Measurements from ENCODE around the gene ASCC2. TPM values are rescaled to one million over a fixed set of nuclear protein-coding genes. Genes with fewer than 3 reads are reported as not detected.
"Not testable (repeated sequence)": the region's sequence is repeated elsewhere in the genome, so short reads cannot be mapped to it uniquely, and the experiment has no call there.

Gene ASCC2, protein sequence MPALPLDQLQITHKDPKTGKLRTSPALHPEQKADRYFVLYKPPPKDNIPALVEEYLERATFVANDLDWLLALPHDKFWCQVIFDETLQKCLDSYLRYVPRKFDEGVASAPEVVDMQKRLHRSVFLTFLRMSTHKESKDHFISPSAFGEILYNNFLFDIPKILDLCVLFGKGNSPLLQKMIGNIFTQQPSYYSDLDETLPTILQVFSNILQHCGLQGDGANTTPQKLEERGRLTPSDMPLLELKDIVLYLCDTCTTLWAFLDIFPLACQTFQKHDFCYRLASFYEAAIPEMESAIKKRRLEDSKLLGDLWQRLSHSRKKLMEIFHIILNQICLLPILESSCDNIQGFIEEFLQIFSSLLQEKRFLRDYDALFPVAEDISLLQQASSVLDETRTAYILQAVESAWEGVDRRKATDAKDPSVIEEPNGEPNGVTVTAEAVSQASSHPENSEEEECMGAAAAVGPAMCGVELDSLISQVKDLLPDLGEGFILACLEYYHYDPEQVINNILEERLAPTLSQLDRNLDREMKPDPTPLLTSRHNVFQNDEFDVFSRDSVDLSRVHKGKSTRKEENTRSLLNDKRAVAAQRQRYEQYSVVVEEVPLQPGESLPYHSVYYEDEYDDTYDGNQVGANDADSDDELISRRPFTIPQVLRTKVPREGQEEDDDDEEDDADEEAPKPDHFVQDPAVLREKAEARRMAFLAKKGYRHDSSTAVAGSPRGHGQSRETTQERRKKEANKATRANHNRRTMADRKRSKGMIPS
- total RNA-seq (2014; rRNA removed; shearing (Covaris generic)) = 14.8 and 28.7 TPM in 2 replicates

DNA sequence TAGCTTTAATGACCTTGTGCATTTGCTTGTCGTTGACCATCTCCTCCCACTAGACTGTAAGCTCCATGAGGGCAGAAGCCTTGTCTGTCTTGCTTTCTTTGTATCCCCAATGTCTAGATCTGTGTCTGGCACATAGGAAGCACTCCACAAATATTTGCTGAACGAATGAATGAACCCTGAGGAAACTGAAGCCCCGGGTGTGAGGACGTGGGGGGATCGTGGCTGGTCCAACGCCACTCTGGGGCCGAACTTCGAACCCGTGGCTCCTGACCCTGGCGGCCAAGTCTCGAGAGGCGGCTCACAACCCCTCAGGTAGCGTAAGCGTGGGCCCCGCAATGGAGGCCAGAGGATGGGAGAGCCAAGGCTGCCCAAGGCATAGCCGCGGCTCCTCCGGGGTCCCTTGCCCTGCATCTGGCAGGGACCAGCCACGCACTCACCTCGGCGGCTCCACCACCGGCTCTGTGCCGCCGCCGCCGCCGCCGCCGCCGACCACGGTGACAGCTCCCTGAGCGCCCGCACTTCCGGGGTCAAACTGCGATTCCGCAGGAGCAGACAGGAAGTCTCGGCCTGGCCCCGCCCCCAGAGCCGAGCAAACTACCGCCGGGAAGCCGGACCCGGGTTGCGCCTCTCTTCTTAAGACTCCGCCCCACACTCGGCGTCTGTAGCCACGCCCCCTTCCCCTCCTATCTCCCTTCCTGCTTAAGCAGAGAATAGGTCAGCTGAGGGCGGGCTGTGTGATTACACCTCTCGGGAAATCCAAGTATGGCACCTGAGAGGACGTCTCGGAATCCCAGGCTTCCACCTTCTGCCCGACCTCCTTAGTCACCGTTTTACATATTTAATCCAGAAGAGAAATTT lies at the start of gene ASCC2:
TSS of gene ASCC2 (minus strand) at position 534 of the 858 bp plus-strand sequence. CDS start 5,949 bp downstream, outside the sequence.
- DNase-seq (ENCODE audit: low read depth) = peak; percentile 95

DNA sequence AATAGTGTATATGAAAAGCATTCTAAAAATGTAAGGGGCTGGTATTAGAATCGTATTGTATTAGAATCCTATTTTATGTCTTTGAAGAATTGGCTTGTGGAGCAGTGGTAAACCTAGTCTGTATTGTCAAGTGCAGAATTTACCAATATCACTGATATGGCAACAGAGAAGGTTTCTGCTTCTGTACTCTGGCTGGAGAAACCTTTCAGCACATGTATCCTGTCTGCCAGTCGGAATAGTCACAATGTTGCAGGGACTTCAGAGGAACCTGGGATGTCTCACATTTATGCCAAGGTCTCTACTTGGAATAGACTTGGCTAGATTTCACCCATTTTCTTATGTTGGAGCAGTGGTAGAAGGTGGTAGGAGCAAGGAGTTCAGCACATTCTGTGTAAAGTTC lies 49.3 kb upstream of the ASCC2 start:
- DNase-seq (ENCODE audit: low read depth) = no peak

DNA sequence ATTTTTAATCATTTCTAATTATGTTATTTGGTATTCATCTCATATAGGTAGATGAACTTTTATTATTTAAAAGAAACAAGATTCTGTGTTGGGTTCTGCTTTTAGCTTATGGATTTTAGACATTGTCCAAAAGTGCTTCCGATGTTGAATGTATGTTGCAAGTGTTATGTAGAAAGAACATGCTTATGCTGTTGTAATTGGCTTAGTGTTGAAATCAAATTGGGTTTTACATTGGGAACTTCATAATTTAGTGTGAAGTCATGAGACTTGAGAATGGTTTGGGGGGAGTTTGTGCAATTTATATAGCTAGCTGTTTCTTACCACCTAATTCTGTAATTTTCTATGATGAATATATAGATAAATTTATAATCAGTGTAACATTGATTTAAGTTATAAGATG lies 48.5 kb upstream of the ASCC2 start:
- no peak for DNase-seq (ENCODE audit: low read depth)

DNA sequence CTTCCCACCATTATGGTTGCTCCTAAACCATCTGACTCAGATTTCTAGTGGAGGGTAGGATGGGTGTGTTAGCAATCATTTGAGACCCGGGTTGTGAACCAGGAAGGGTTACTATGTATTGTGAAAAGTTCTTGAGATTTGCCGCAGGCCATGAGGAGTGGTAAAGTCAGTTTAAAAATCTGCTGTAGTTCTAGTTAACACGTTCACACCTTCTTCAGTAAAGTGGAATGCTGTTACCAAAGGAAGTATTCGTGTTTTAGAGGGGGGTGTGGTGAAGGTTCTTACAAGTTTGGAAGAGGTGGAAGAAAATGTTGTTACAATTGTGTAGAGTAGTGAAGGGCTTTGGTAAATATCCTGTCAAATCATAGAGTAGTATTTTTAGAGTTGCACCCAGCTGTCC lies 47.5 kb upstream of the ASCC2 start:
- no peak for DNase-seq (ENCODE audit: low read depth)

DNA sequence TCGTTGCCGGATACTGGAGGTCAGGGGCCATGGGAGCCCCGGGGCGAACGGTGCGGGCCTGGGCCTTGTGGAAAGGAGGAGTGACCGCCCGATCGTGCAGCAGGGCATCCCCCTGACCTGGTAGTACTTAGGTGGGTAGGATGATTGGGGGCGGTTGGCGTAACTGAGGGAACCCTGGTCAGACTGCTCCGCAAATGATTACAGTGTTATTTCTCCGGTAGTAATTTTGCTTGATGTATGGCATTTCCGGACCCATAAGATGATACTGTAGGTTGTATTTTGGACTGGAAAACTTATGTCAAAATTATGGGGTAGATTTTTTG lies 45.7 kb upstream of the ASCC2 start:
- no peak for DNase-seq (ENCODE audit: low read depth)

DNA sequence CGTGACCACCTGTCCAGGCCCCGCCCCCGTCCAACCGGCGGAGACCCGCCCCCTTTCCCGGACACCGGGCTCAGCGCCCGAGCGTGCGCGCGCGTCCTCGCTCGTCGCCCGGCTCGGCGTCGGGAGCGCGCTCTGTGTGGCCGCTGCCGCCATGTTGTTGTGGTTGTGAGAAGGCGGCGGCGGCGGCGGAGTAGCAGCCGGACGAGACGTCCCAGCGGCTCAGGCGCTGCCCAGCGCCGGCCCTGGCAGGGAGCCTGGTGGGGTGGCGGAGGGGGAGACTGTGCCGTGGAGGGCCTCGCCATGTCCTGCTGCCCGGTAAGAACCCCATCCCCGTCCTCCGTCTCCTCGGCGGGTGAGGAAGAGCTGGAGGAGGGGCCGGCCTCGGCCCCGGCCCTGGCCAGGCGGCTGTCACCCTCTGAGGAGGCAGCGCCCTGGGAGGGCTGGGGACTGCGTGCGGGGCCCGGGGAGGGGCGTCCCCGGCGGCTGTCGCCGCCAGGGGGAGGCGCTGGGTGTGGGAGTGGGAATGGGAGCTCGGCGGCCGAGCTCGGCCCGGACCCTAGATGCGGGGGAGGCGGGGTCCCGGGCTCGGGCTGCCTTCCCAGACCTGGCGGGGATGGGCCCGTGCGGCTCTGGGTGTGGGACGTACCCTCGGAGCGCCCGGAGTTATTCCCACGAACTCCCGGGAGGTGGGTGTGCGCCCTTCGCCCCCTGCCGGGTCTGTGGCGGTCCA lies 45.1 kb upstream of the ASCC2 start, which contains the start of gene MTMR3:
TSS of gene MTMR3 (plus strand) at position 130 of the 730 bp plus-strand sequence. CDS start 87,886 bp downstream, outside the sequence.
- peak; percentile 77 for DNase-seq (ENCODE audit: low read depth)

DNA sequence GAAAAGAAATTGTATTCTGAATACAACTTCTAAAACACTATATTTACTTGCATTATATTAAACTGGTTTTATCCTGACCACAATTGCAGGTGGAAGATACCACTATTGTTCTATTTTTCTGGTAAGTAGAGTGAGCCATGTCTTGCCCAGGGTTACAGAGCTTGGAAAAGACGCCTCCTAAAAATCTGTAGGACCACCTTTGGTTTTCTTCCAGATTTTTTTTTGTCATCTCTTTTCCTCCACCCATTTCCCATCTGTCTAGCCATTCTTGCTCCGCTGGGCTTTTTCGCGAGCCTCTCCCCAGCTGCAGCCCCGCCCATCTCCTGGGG lies 44.6 kb upstream of the ASCC2 start:
- DNase-seq (ENCODE audit: low read depth) = no peak

DNA sequence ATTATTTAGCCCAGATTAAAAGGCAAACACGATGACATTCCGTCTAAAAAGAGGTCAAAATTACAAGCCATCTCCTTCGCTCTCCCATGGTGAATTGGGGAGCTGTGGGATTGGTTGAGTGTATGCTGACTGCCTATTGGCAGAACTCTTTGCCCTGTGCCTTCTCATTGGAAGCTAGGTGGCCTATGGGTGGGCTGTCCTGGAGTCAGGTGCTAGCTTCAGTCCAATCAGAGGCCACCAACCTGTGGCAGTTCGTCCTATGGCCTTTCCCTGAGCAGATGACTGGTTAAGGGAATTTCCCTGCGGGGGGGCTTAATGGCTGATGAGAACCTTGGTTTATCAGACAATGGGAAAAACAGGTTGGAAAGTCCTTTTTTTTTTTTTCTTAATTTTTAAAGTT lies 41.7 kb upstream of the ASCC2 start:
- peak; percentile 5 for DNase-seq (ENCODE audit: low read depth)

DNA sequence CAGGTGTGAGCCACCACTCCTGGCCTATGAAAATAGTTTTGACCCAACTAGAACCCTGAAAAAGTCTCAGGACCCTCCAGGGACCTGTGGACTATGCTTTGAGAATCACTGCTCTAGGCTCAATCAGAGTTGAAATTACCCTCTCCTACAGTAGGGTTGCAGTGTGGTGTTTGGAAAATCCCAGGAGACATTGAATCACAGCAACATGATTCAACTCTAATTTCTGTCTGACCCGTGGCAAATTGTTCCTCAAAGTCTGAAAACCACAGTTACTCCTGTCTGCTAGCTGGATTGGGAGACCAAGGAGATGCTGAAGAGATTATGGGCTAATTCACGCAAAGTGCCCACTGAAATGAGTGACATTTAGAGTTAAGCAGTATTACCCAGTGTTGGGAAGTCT lies 39.5 kb upstream of the ASCC2 start:
- DNase-seq (ENCODE audit: low read depth) = peak; percentile 39

DNA sequence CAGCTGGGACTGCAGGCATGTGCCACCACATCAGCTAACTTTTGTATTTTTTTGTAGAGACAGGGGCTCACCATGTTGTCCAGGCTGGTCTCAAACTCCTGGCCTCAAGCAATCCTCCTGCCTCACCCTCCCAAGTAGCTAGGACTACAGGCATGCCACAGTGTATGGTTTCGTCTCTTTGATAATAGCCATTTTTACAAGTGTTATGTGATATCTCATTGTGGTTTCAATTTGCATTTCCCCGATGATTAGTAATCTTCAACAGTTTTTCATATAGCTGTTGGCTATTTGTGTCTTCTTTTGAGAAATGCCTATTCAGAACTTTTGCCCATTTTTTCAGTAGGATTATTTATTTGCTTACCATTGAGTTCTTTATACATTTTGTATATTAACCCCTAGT lies 35.9 kb upstream of the ASCC2 start:
- peak; percentile 26 for DNase-seq (ENCODE audit: low read depth)

DNA sequence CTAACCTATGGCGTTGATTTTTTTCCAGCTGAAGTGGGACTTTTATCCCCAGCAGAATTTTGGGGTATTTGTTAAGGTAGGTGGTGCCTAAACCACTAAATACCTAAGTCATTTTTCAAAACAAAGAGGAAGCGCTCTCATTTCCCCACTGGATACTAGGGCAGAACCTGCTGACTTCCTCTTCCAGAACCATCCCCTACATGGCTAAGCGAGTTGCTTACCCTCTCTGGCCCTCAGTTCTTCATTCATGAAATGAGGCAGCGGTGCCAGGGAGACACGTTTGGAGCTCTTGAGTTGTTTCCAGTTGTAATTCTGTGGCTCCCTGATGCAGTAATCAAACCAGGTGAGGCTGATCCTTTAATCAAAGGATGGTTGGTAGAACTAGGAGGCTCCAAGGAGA lies 34.9 kb upstream of the ASCC2 start:
- no peak for DNase-seq (ENCODE audit: low read depth)

DNA sequence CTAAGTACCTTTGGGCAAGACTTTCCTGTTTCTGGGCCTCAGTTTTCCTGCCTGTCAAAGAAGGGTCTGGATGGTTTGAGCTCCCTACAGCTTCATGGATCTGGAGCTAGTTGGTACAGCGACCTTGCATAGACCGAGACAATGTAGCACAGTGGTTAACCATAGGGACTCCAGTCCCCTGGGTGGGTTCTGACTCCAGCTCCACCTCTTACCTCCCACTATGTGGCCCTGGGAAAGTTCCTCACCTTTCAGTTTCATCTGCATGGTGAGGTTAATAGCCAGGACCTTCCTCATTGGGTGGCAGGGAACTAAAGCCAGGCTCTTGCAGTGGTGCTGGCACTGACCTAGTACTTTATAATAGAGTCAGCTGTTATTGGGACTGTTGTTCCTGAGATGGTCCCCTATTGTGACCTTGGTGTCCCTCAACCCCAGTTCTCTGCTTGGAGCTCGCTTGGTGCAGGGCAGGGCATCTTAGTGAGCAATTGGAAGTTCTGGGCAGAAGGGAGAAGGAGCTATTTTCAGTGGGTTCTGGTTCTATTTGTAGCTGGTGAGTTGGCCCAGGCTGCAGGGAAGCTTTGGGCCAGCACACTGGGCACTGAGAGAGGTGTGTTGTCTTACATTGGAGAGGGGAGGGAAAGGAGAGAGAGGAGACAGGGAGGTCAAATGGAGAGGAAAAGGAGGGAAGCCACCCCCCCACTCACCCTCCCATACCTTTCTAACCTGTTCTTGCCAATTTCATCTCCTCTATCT lies 34.2 kb upstream of the ASCC2 start:
- DNase-seq (ENCODE audit: low read depth) = no peak

DNA sequence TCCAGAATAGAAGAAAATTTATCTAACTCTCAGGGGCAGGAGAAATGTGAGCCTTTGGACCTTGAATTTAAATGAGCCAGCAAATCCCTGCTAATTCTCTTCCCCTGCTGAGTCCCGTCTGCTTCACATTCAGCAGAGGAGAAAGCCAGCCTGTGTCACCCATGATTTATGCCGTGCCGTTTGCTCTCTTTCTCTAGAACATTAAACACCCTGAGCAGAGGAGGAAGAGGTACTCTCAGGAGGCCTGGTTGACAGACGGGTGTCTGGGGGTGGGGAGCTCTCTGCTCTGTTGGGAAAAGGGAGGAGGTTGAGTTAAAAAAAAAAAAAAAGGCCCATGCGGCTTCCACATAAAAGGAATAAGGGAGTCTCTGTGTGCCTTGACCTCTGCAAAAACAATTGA lies 33.6 kb upstream of the ASCC2 start:
- DNase-seq (ENCODE audit: low read depth) = no peak

DNA sequence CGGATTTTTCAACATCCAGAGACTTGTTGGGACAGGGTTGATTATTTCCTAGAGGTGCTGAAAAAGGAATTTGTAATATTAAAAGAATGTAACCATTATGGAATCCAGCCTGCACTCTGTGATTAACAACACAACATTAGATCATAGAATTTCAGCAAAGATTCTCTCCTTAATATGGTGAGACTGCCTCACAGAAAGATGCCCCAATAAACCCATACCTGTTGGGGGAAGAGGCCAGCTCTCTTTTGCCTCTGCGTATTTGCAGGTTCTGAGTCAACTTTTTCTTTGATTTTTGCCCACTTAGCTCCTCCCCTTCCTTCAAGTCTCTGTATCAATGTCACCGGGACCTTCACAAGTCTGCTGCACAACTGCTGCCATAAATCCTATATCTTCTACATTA lies 32.5 kb upstream of the ASCC2 start:
- DNase-seq (ENCODE audit: low read depth) = no peak

DNA sequence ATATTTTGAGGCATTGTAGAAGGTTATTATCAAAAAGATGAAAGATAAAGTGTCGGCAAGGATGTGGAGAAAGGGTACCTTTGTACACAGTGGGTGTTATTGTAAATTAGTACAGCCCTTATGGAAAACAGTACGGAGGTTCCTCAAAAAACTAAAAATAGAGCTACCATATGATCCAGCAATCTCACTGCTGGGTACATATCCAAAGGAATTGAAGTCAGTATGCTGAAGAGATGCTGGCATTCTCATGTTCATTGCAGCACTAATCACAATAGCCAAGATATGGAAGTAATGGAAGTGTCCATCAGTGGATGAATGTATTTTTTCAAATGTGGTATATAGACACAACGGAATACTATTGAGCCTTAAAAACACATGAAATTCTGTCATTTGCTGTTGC lies 29.8 kb upstream of the ASCC2 start:
- DNase-seq (ENCODE audit: low read depth) = no peak

DNA sequence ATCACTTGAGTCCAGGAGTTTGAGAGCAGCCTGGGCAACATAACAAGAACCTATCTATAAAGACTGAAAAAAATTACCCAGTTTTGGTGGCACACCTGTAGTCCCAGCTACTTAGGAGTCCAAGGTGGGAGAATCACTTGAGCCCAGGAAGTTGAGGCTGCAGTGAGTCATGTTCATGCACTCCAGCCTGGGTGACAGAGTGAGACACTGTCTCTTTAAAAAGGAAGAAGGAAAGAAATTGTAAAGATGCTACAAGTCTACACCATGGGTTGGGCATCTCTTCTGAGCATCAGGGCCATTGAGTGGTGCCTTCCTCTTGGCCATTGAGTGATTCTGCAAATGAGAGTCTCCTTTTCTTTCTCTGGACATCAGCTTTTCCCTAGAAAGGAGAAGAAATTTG lies 29.2 kb upstream of the ASCC2 start:
- DNase-seq (ENCODE audit: low read depth) = peak; percentile 4

DNA sequence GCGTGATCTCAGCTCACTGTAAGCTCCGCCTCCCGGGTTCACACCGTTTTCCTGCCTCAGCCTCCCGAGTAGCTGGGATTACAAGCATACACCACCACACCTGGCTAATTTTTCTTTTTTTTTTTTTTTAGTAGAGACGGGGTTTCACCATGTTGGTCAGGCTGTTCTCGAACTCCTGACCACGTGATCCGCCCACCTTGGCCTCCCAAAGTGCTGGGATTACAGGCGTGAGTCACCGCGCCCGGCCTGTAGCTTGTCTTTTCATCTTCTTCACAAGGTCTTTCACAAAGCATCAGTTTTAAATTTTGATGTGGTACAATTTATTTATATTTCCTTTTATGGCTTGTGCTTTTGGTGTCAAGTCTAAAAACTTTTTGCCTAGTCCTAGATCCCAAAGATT lies 27.5 kb upstream of the ASCC2 start:
- not testable (repeated sequence) for DNase-seq (ENCODE audit: low read depth)

DNA sequence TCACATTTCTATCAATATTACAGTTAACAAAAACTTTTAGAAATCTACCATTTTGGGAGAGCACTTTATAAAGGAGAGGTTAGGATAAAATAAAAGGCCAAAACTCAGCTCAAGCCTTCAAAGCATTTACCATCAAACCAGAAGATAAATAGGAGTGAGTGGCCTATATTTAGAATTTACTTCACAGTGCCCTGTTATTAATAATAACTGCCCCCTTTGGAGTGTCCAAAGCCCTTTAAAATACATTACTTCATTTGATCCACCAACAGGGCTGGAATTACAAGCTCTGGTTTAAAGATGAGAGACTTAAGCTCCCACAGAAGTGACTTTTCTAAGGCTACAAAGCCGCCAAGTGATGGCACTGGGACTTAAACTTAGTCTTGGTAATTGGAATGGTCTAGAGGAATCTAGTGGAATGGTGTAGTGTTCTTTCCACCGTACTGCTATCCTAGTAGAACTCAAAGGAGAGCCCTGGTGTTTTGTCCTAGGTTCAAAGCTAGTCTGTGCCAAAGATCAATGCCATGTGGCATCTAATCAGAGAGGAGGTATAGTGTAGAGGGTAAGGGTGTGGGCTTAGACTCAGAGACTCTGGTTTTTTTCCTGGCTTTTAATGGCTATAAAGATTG lies 23.7 kb upstream of the ASCC2 start:
- no peak for DNase-seq (ENCODE audit: low read depth)

DNA sequence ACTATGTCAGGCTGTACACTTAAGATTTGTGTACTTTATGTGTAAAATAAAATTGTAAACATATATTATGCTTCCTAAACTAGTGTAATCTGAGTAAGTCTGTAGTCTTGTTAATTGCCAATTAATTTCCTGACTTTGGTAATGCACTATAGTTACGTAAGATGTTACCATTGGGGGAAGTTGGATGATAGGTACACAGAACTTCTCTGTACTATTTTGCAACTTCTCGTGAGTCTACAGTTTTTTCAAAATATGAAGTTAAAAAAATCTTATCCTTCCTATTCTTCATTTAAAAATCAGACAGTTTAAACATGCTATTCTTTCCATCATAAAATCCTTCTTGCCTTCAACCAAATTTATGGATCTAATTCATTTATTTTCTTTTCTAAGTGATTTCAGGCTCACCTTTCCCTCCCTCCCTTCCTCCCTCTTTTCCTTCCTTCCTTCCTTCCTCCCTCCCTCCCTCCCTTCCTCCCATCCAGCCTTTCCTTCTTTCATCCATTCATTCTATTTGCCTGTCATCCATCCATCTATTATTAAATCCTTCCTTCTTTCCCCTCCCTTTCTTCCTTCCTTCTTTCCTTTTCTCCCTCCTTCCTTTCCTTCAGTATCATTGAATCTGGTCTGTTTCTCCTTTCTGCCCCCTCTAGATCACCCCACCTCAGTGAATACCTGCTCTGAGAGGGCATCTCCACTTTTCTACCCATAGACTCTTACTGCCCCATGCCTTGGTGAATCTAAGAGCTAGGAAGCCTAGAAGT lies 22.1 kb upstream of the ASCC2 start:
- DNase-seq (ENCODE audit: low read depth) = no peak

DNA sequence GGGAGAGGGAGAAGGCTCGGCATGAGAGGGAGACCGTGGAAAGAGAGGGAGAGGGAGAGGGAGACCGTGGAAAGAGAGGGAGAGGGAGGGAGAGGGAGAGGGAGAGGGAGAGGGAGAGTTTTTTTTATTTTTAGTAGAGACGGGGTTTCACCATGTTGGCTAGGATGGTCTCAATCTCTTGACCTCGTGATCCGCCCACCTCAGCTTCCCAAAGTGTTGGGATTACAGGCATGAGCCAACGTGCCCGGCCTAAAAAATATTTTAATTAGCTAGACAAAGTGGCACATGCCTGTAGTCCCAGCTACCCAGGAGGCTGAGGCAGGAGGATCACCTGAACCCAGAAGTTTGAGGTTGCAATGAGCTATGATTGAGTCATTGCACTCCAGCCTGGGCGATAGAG lies 21.0 kb upstream of the ASCC2 start:
- not testable (repeated sequence) for DNase-seq (ENCODE audit: low read depth)
